HG02840 (cell line): ENCODE data around the gene ZNF219.
"Not testable (repeated sequence)": the region's sequence is repeated elsewhere in the genome, so short reads cannot be mapped to it uniquely, and the experiment has no call there.

Experiments used
- ATAC-seq: cut with Tn5 transposase; IDR thresholded peaks from one replicate; pipeline ENCODE4 v1.9.1; 2021; ENCODE audit warnings: mild to moderate bottlenecking, moderate library complexity, moderate number of reproducible peaks; ENCODE audit not compliant: unreplicated experiment, low FRiP score

The ZNF219 gene

GRCh38 chr14:21049271-21049673 lies 49.2 kb downstream of the ZNF219 start:
- no peak for ATAC-seq

GRCh38 chr14:21048638-21049037 lies 49.8 kb downstream of the ZNF219 start:
- no peak for ATAC-seq

- ATAC-seq, result no peak
Observed at GRCh38 chr14:21047378-21047781, 51.1 kb downstream of the ZNF219 start.

- no peak for ATAC-seq
Observed at GRCh38 chr14:21043974-21044618, 54.4 kb downstream of the ZNF219 start.

GRCh38 chr14:21043387-21043973 lies 55.0 kb downstream of the ZNF219 start:
- no peak for ATAC-seq

GRCh38 chr14:21042918-21043317 lies 55.5 kb downstream of the ZNF219 start:
- no peak for ATAC-seq

- ATAC-seq, result no peak
Observed at GRCh38 chr14:21041676-21042433, 56.6 kb downstream of the ZNF219 start, which contains the start of gene RNASE7. Gene RNASE7 (plus strand): TSS chr14:21042362. CDS start chr14:21042993, 631 bp downstream.

GRCh38 chr14:21040941-21041340 lies 57.5 kb downstream of the ZNF219 start:
- ATAC-seq, result not testable (repeated sequence)

- ATAC-seq, result no peak
Observed at GRCh38 chr14:21040370-21040925, 58.0 kb downstream of the ZNF219 start.
